MV-4-11 (cell line): Measurements from ENCODE around the gene ADCY5.

Source experiments
- DNase-seq: peaks from one replicate; lab custom pipeline; 2025; lab: John Stamatoyannopoulos, UW

The ADCY5 gene

DNA sequence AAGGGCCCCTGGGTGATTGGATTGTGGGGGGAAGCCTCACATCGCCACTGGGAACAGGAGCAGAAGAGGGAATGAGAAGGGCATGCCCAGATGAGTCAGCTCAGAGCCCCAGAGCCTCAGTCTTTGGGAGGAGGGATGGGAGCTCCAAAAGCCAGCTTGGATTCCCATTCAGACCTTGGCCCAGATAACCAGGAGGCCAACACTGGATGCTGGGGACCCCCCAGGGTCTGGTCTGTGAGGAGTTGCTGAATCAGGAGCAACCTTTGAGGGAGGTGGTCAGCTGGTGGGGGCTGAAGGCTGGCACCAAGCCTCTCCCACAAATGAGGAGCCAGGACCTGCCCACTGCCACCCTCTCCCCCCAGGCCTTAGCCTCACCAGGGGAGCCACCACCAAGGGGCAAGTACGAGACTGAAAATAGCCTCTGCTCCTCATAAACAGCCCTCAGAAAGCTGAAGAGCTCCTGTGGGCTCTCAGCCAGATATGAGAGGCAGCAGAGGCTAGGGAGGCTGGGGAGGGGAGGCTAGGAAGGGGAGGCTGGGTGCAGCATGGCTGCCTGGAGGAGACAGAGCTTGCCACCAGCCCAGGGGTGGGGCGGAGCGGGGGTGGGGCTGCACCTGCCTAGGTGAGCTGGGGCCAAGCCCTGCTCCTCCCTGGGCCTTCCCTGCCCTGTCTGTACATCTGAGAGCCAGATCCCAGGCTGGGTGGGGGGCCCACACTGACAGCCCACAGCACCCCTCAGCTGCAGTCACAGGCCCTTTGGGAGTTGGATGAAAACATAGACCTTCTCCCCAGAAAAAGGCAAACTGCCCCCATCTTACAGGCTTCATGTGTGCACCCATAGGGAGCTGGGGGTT lies 147.3 kb downstream of the ADCY5 start:
- no peak for DNase-seq

DNA sequence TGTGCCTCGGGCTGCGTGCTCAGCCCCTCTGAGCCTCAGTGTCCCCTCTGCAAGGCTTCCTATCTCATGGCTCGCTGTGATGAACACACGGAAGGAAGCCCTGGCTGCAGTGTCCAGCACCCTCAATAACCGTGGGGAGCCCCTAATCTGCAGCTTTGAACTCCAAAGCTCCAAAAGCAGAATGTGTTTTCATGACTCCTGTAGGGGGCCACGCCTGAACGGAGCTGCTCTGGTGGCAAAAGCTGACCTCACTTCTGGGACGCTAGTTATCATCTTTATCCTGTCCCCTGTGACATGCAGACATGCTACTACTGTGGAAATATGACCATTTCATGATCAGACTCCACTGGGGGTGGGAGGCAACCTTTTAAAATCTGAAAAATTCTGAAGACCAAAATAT lies 148.3 kb downstream of the ADCY5 start:
- DNase-seq: no peak

DNA sequence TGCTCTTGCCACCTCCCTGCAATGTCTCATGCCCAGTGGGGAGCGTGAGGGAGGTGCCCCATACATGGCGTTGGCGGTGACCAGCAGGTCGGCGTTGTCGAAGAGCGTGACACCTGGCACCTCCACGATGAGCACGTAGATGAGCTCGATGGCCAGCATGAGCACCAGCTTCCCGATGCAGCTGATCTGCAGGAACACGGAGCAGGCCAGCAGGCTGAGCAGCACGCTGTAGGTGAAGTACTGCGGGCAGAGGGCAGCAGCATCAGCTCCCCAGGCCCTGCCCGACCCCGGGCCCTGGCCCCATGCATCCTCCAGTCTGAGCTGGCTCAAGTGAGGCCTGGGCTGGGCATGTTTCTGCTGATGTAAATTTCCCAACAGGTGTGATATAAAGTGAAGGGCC lies 148.8 kb downstream of the ADCY5 start:
- no peak for DNase-seq

DNA sequence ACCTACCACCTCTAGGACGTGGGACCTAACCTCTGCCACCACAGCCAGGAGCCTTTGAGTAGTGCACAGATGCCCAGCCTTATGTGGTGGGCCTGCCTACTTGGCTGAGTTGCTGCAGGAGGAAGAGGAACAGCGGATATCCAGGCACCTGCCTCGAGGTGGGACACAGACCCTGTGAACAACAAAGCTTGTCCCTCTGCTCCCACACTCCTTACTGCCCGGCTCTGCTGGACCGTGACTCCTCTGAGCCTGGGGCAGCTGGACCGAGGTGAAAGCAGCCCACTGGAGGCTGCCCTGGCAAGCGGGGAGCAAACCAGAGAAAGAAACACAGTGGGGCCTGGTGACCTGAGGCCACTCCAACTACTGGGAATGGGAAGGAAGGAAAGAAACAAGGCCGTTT lies 149.3 kb downstream of the ADCY5 start:
- no peak for DNase-seq

DNA sequence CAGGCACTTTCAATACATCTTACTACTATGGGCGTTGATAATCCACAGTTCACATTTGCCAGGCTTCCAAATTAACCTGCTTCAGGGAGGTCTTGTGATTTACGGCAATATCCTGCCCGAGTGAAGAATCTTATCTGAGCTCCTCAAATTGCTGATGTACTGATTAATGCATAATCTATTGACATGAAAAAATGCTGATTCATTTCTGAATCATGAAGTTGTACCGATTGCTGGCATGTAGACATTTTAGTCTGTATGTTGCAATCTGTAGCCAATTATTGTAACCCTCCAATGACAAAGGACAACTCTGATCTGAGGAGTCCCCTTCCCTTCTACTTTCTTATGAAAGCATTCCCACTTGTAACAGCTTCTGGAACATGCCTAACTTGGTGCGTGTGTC lies 150.0 kb downstream of the ADCY5 start:
- no peak for DNase-seq

DNA sequence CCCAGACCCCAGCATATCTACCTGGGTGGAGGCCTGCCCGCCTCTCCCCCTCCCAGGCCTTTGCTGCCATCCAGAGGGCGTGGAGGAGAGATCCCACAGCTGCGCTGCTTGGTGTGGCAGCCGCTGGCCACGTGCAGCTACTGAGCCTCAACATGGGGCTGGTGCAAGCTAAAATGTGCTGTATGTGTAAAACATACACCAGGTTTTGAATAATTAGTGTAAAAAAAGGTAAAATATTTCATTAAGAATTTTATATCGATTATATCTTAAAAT lies 151.3 kb downstream of the ADCY5 start:
- no peak for DNase-seq

DNA sequence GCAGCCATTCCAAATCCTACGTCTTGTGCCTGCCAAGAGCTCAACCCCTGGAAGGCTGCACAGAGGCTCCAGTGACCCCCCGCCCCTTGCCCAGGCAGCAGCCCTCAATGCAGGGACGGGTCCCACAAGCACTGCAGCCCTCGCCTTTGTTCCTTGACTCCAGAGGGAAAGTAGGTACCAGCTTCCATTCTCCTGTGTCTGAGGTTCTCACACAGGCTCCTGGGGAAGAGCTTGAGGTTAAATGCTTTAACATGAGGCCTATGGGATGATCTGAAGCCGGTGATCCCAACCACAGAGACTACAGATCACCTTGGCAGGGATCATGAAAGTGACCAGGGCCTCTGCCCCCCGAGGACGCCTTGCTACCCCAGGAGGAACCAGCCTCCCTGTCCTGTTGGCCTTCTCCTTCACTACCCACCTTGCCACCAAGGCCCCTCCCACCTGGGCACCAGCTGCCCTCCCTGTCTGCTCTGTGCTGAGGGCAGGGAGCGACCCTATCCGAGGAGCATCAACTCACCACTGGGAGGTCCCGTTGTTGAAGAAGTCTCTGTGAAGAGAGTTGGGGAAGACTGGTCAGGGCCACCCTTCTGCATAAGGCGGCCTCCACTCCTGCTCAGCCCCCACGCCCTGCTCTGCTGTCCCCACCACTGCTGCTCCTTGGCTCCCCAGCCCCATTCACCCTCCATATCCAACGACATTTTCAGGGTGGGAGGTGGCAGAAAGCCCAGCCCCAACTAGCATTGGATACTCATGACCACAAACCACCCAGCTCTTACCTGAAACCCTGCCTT lies 151.9 kb downstream of the ADCY5 start:
- no peak for DNase-seq

DNA sequence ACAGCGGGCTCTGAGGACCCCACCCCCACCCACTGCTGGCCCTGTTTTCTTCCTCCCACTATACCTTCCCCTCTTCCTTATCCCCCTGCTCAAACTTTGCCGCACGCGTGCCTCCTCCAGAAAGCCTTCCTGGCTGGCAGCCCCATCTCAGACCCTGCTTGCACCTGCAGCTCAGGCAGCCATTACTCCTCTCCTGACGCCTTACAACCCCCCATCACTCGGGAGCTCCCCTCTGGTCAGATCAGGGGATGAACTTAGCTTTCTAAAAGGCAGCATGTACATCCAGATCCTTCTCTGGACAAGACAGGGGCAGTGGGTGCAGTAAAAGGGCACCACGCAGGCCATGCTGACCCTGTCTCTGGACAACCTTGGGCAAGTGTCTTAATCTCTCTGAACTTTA lies 152.6 kb downstream of the ADCY5 start:
- no peak for DNase-seq

DNA sequence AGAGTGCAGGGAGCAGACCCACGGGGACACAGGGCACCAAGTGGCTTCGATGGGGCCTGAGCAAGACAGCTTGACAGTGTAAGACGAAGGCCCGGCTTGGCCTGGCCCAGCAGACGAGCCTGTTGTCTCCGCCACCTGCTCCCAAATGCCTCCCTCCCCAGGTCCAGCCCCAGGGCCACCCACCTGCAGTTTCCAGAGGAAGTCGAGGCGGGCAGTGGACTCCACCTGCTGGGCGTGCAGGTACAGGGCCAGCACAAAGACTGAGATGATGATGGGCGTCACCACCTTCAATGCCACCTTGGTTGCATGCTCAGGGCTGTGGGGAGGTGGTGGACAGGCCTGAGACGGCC lies 153.0 kb downstream of the ADCY5 start:
- no peak for DNase-seq

DNA sequence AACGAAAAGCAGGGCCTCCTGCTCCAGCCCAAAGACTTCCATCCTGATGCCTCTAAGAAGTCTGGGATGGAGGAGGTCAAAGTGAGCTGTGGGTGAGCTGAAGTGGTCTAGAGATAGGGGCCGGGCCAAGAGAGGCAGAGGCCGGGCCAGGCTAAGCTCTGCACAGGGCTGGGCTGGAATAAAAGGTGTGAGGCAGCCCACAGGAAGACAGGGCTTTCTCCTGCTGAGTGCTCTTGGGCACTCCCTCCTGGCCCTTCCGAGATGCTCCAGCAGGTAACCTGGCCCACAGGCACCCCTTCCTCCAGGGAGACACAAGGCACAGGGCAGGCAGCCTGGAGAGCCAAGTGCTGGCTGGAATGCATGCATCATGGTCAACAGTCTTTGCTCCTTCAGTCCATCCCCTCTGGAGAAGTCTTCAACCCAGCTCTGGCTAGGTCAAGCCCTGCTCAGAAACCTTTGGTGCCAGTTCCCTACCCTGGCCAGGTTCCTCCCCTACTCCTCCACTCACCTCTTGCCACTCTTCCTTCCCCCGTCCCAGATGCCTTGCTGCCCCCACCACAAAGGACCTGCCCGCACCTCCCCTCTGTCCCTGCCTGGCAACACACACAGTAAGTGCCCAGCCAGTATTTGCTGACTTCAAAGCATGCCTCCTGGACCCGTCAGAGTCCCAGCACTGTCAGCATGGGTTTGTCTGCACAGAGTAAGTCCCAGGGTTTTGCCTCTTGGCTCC lies 153.6 kb downstream of the ADCY5 start:
- DNase-seq: no peak

DNA sequence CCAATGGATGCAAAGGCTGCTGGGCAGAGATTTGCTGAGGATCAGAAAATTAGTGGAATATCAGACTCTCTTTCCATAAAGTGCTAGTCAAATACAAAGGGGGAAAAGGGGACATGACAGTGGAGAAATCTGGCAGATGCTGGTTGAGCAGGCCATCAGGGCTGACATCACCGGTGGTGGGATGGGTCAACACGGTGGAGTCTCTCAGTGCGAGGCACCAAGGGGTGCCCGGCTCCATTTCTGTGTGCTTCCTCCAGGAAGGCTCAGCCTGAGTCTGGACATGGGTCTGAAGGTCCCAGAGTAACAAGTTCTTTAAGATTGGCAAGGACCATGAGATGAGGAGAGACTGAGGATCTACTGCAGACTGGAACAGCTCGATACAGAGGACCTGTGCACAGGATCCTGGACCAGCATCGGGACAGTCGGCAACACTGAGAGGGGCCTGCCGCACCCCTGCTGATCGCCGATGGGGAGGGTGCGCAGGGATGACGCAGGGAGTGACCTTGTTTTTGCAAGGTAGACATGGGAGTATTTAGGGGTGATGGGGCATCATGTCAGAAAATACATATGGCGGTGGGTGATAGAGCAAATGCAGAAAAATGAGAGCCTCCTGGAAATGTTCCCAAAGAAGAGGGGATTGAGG lies 154.5 kb downstream of the ADCY5 start:
- no peak for DNase-seq

DNA sequence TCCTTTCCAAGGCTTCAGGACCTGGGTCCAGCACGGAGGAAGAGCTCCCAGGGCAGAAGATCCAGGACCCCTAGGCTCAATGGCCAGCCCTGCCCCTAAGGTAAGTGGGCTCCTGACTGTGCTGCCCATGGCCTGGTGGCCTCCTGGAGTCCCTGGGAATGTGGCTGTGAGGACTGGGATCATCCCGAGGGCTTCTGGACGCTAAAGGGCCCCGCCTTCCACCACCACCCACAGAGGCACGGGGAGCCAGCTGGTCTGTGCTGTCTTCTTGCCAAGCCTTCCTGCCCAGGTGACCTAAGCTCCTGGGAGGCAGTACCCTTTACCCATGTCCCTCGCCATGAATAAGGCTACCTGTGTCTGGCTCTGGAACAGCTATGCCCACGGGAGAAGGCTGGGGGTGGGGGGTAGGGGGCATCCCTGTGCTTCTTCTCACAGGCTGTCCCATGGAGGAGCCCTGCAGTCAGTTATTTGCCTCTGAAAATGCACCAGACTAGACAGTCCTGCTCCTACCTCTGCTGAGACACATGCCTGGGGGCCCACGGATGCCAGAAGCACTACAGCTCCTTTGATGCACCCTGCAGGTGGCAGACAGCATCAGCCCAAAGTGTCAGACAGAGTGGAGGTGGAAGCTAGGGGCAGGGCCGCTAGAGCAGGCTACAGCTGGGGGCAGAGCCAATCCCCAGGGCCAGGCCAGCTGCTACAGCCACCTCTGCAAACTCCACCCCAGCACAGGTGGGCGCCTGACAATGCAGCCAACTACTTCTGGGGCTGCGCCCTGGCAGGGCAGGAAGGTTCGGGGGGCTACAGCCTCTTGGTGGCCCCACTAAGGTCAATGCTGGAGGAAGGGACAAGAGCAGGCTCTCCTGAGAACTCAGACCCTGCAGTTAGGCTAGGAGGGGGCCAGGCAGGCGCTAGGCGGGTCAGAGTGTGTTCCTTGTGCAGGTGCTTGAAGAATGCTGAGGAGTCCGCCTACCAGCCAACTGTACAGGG lies 156.3 kb downstream of the ADCY5 start:
- DNase-seq: no peak

DNA sequence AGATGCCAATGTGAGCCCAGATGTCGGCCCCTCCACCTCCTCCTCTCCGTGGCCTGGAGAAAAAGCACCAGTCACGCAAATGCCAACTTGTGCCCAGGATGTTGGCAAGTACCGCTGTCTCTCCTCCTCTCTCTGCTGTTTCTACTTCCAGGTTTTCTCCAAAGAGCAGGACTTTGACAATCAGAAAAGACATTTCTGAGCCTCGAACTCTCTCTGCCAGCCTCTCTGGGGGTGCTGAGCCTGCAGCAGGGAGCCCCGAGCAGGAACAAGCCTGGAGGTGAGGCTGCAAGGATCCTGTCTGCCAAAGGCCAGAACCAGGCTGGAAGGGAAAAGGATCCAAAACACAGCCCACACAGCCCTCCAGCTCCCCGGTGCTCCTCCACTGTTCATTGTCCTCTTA lies 157.5 kb downstream of the ADCY5 start:
- no peak for DNase-seq

DNA sequence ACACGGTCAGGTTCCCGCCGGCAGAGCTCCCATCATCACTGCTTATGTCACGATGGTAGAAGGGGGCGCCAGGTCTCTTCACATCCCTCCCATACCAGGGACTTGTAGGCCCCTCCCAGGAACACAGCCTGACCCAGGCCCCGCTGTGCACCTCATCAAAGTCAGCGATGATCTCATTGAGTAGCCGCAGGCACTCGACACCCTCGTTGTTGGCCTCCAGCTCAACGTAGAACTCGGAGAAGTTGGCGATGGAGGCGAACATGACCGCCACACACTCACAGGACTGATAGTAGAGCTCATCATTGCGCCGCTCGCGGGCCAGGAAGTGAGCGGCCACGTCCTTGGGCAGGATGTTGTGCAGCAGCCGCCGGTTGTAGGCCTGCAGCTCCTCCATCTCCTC lies 157.9 kb downstream of the ADCY5 start:
- DNase-seq: no peak

DNA sequence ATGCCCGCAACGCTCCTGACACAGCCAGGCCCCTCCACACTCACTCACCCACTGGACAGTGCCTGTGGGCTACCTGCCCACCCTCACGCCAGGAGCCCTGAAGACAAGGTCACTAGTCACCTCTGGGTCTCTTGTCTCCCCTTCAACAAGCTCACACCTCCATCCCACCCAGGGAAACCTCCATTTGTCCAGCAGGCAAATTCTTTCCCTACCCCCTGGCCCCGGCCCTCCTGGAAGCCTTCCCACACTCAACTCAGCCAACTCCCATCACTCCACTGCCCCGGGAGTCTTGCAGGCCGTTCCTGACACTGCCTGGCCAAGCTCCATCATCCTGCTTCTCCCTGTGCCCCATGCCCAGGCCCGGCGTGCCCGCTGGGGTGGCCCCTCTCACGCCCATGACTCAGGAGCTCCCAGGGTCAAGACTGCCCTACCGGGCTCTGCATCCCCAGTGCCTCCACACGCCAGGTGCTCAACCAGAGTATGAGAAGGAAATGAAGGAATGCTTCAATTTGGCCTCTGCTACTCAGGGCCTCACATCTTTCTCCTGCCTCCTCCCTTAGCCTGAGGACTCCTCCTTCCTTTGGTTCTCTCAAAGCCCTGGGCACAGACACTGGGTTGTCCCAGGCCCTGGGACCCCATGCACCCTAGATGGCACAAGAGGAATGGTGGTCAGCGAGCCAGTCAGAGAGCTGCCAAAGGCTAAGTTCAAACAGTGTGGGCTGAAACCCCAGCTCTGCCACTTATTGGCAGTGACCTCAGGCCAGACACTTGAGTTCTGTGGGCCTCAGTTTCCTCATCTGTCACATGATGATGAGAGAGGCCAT lies 158.6 kb downstream of the ADCY5 start:
- DNase-seq: no peak

DNA sequence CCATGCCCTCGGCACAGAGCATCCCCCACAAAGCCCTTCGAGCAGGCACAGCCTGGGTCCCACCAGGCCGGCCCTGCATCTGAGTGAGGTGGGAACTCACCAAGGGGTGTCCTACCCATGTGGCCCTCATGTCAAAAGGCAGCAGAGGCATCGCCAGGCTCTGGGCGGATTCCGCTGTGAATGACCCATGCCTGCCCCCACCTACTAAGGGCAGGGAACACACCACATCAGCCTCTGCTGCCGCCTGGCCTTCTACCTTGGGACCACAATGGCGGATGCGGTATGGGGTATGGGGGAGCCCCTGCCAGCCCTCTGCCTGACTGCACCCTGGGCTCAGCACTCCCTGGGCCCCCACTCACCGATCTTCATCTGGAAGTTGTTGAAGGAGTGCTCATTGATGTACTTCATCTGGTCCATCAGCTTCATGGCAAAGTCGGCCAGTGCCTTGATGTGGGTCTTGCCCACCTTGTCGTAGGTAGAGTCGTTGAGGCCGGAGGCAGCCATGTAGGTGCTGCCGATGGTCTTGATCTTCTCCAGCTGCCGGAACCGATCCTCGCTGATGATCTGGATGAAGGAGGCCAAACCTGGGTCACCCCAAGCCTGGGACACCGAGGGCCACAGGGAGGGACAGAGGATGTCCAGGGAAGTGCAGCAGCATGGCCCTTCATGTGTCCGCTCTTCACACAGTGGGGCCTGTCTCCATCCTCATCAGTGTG lies 159.3 kb downstream of the ADCY5 start:
- DNase-seq: no peak

DNA sequence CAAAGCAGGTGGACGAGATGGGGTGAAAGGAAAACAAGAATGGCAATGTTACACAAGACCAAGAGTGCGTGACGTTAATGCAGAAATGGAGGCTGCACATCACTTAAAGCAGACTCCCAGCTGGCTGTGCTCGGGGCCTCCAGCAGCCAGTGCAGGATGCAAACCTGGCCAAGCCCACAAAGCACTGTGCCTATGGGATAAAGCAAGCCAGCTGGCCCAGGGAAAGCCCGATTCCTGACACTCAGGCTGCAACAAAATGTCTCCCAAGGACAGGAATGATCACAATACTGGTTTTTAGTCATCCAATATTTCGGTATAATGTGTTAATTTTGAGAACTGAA lies 161.0 kb downstream of the ADCY5 start:
- DNase-seq: no peak

DNA sequence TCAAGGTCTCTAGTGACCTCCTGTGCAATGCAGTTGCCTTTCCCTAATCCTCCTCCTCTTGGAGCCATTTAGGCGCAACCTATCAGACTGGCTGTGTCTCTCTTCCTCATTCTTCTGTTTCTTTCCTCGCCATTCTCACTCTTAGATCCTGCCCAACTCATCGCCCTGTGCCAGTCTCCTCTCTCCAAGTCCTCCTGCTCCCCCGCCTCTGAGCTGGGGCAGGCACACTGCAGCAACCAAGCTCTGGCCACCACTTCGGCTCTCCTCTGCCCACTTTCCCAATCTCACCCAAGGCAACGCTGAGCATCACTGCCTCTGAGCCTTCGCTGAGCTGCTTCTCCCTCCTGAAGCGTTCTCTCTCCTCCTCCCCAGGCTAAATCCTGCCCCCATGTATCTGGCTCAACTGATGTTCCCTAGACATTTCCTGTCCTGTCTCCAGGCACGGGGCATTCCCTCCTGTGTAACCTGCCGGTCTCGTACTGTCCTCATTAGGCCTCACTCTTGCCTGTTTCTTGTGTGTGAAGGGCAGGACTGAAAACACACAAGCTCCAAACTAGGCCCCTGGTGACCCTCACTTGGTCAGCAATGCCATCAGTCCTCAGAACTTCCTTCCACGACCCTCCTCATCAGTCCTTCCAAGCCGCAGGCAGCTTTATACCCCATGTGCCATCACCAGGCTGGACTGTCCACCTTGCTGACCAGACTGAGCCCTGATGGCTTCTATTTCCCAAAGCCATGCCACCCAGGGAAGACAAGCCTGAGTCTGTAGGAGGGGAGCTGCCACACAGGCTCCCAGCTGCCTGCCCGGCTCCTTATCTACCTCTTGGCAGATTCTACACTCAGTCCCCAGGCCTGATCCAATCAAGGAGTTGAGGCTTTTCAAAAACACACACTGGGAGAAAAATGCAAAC lies 161.6 kb downstream of the ADCY5 start:
- DNase-seq: no peak
